Gastroesophageal sphincter (tissue), 4 donors: ENCODE measurements around the gene PARL. TPM values are rescaled to one million over a fixed set of nuclear protein-coding genes. Genes with fewer than 3 reads are reported as not detected.

Experiments
- ATAC-seq: fragments of 150-250 bp; one replicate; pipeline ENCODE4 v1.9.1; 2016; ENCODE audit warnings: mild to moderate bottlenecking, moderate library complexity
- H3K27ac ChIP-seq, 4 donors: fragments of 200-600 bp; sonication (generic) in 3 of 4; 1 replicate in 3 of 4; 2 replicates in 1 of 4; pipeline ENCODE4 v1.5.1; 2016 to 2019
- H3K27me3 ChIP-seq: fragments of 200-600 bp; sonication (generic); one replicate; pipeline ENCODE4 v1.5.1; 2019
- H3K36me3 ChIP-seq, 2 donors: fragments of 200-600 bp; sonication (generic); one replicate each; pipeline ENCODE4 v1.5.1; 2019; ENCODE audit warnings: control low read depth in 1 of 2
- H3K4me1 ChIP-seq, 3 donors: fragments of 200-600 bp; sonication (generic); 1 replicate in 2 of 3; 2 replicates in 1 of 3; pipeline ENCODE4 v1.5.1; 2016 to 2019; ENCODE audit warnings: control low read depth in 2 of 3
- H3K4me3 ChIP-seq, 2 donors: fragments of 200-600 bp; sonication (generic); one replicate each; pipeline ENCODE4 v1.5.1; 2019; ENCODE audit warnings: mild to moderate bottlenecking in 1 of 2, moderate library complexity in 1 of 2
- H3K9me3 ChIP-seq, 3 donors: fragments of 200-600 bp; sonication (generic); one replicate each; pipeline ENCODE4 v1.5.1; 2017 to 2019; ENCODE audit warnings: control low read depth in 2 of 3
- CTCF ChIP-seq, 4 experiments: fragments of 200-600 bp in 2 of 4; fragments of 450-650 bp in 2 of 4; sonication (generic) in 1 of 4; IDR thresholded peaks; one replicate each; pipeline ENCODE4 v1.5.1; 2017 to 2019; ENCODE audit warnings: antibody characterized with exemption in 4 of 4, mild to moderate bottlenecking in 2 of 4, moderate library complexity in 2 of 4
- EP300 ChIP-seq: sonication (generic); formaldehyde crosslinking; IDR thresholded peaks from one replicate; pipeline ENCODE4 v1.6.1; 2017; ENCODE audit warnings: antibody characterized with exemption, mild to moderate bottlenecking
- POLR2A ChIP-seq, 2 donors: fragments of 450-650 bp; IDR thresholded peaks; one replicate each; pipeline ENCODE4 v1.6.1; 2017; ENCODE audit warnings: antibody characterized with exemption in 2 of 2, mild to moderate bottlenecking in 2 of 2, moderate library complexity in 1 of 2
- POLR2AphosphoS5 ChIP-seq: sonication (generic); formaldehyde crosslinking; IDR thresholded peaks from one replicate; pipeline ENCODE4 v1.6.1; 2017; ENCODE audit warnings: antibody characterized with exemption
- WGBS, 2 donors: methylation state at CpG; one replicate each; pipeline ENCODE4 v1.1.5; 2018; ENCODE audit warnings: low coverage in 1 of 2; 5-methylcytosine and 5-hydroxymethylcytosine counted together
- total RNA-seq, 4 donors: library from RNA; depleted of rRNA; stranded (reverse); fragments of >200 nt; gene quantifications; one replicate each; pipeline ENCODE4 v1.1.0, GENCODE V29; 2016

PARL gene
- total RNA-seq, 4 donors from 2014 or later, result 40.6 to 55.7 (median 54.7) TPM

GRCh38 chr3:183818041-183818620 lies 66.5 kb downstream of the PARL start:
- Histone ChIP-seq H3K4me1 (no peaks in the 10 kb centered on the region), H3K36me3 (peaks cover 0 to 28% of the 10 kb centered on the region in 2 donors), H3K27me3 (no peaks in the 10 kb centered on the region), H3K4me3 (no peak overlapping the region), H3K27ac (no peak overlapping the region), H3K9me3 (no peaks in the 10 kb centered on the region)
- TF ChIP-seq EP300 (no peak), POLR2AphosphoS5 (no peak), CTCF (IDR thresholded peaks at IDR 0.05) (no peak), POLR2A (IDR thresholded peaks at IDR 0.05) (no peak)
- no peak for ATAC-seq
- WGBS, 2 donors, result no CpG with 5 or more reads among the region's 14 CpGs

GRCh38 chr3:183817639-183818038 lies 67.0 kb downstream of the PARL start:
- 70 to 80% methylated on average over 1 to 2 of the region's 9 CpGs for WGBS, 2 donors
- ATAC-seq, result no peak
- peaks cover 0 to 28% of the 10 kb centered on the region in 2 donors for H3K36me3 ChIP-seq
- no peak overlapping the region for H3K4me3 ChIP-seq
- H3K9me3 ChIP-seq, result no peaks in the 10 kb centered on the region
- TF ChIP-seq EP300 (no peak), POLR2AphosphoS5 (no peak), CTCF (IDR thresholded peaks at IDR 0.05) (no peak), POLR2A (IDR thresholded peaks at IDR 0.05) (no peak)
- H3K27ac ChIP-seq, result no peak overlapping the region
- H3K4me1 ChIP-seq, result no peaks in the 10 kb centered on the region
- H3K27me3 ChIP-seq, result no peaks in the 10 kb centered on the region

- H3K27ac ChIP-seq, result no peak overlapping the region
- no peaks in the 10 kb centered on the region for H3K9me3 ChIP-seq
- peaks cover 0 to 29% of the 10 kb centered on the region in 2 donors for H3K36me3 ChIP-seq
- no peaks in the 10 kb centered on the region for H3K4me1 ChIP-seq
- no peak for ATAC-seq
- no peak for TF ChIP-seq POLR2A (IDR thresholded peaks at IDR 0.05)
- TF ChIP-seq POLR2AphosphoS5, result no peak
- no peak for TF ChIP-seq EP300
- no peak for TF ChIP-seq CTCF (IDR thresholded peaks at IDR 0.05)
- no peaks in the 10 kb centered on the region for H3K27me3 ChIP-seq
- H3K4me3 ChIP-seq, result no peak overlapping the region
- WGBS, 2 donors, result 77 to 96% methylated on average over 3 to 4 of the region's 20 CpGs
Measured at GRCh38 chr3:183816681-183817510, 67.8 kb downstream of the PARL start.

- no peak for ATAC-seq
- Histone ChIP-seq H3K4me1 (no peaks in the 10 kb centered on the region), H3K27ac (no peak overlapping the region), H3K36me3 (peaks cover 0 to 38% of the 10 kb centered on the region in 2 donors), H3K9me3 (no peaks in the 10 kb centered on the region), H3K4me3 (no peak overlapping the region), H3K27me3 (no peaks in the 10 kb centered on the region)
- TF ChIP-seq EP300, result no peak
- no peak for TF ChIP-seq POLR2A (IDR thresholded peaks at IDR 0.05)
- TF ChIP-seq POLR2AphosphoS5, result no peak
- no peak for TF ChIP-seq CTCF (IDR thresholded peaks at IDR 0.05)
- 70 to 89% methylated on average over 3 to 12 of the region's 12 CpGs for WGBS, 2 donors
Measured at GRCh38 chr3:183815951-183816475, 68.7 kb downstream of the PARL start.
